ENCODE measurements around the gene TMEM179. TPM values are rescaled to one million over a fixed set of nuclear protein-coding genes. Genes with fewer than 3 reads are reported as not detected.

TMEM179 gene
- total RNA-seq, 4 donors from 2014 or later: not detected

- TF ChIP-seq CTCF (IDR thresholded peaks at IDR 0.05; ENCODE audit: low read depth): no peak
Measured at GRCh38 chr14:104611881-104612280, 7.3 kb upstream of the TMEM179 start.

GRCh38 chr14:104610749-104611310 lies 6.3 kb upstream of the TMEM179 start:
- TF ChIP-seq CTCF (IDR thresholded peaks at IDR 0.05; ENCODE audit: low read depth): no peak

- TF ChIP-seq CTCF (IDR thresholded peaks at IDR 0.05; ENCODE audit: low read depth): no peak
Measured at GRCh38 chr14:104609666-104610065, 5.1 kb upstream of the TMEM179 start.

- TF ChIP-seq CTCF (IDR thresholded peaks at IDR 0.05; ENCODE audit: low read depth): no peak
Measured at GRCh38 chr14:104603711-104604401, 716 bp downstream of the TMEM179 start.

GRCh38 chr14:104602933-104603325 lies 1.6 kb downstream of the TMEM179 start:
- no peak for TF ChIP-seq CTCF (IDR thresholded peaks at IDR 0.05; ENCODE audit: low read depth)

- TF ChIP-seq CTCF (IDR thresholded peaks at IDR 0.05; ENCODE audit: low read depth): no peak
Measured at GRCh38 chr14:104602315-104602932, 2.1 kb downstream of the TMEM179 start.

- no peak for TF ChIP-seq CTCF (IDR thresholded peaks at IDR 0.05; ENCODE audit: low read depth)
Measured at GRCh38 chr14:104601786-104602185, 2.8 kb downstream of the TMEM179 start.
